HepG2 (cell line): ENCODE data around the gene U2SURP. TPM values are rescaled to one million over a fixed set of nuclear protein-coding genes. Genes with fewer than 3 reads are reported as not detected.
A peak's percentile ranks its signal among the peaks of the same experiment; 100 is the strongest.

ENCODE experiments used
- BCL6 ChIP-seq: IDR thresholded peaks from 2 replicates; pipeline ENCODE4 v1.6.1; 2016; ENCODE audit warnings: missing genetic modification reagents, missing compliant biosample characterization
- DZIP1 ChIP-seq: sonication (generic); formaldehyde crosslinking; IDR thresholded peaks from 2 replicates; pipeline ENCODE4 v1.5.0; 2020; ENCODE audit warnings: mild to moderate bottlenecking, missing genetic modification reagents
- FOXO1 ChIP-seq: sonication (generic); formaldehyde crosslinking; IDR thresholded peaks from 2 replicates; pipeline ENCODE4 v1.4.0; 2020; ENCODE audit warnings: missing genetic modification reagents
- NFE2 ChIP-seq: sonication (generic); formaldehyde crosslinking; IDR thresholded peaks from 2 replicates; pipeline ENCODE4 v1.4.0; 2020; ENCODE audit warnings: missing genetic modification reagents
- ZFP1 ChIP-seq: IDR thresholded peaks from 2 replicates; pipeline ENCODE4 v1.6.1; 2016
- ZFP91 ChIP-seq: sonication (generic); formaldehyde crosslinking; IDR thresholded peaks from 2 replicates; pipeline ENCODE4 v1.9.0; 2022; ENCODE audit warnings: missing genetic modification reagents, mild to moderate bottlenecking, borderline replicate concordance
- ZNF317 ChIP-seq: sonication (generic); formaldehyde crosslinking; IDR thresholded peaks from 2 replicates; pipeline ENCODE4 v1.5.0; 2020; ENCODE audit warnings: mild to moderate bottlenecking, missing genetic modification reagents
- ZNF546 ChIP-seq: sonication (generic); formaldehyde crosslinking; conservative IDR thresholded peaks from 2 replicates; pipeline ENCODE4 v1.8.1; 2023; ENCODE audit warnings: mild to moderate bottlenecking, missing genetic modification reagents
- ZNF550 ChIP-seq: sonication (generic); formaldehyde crosslinking; IDR thresholded peaks from 2 replicates; pipeline ENCODE4 v1.4.0; 2020; ENCODE audit warnings: mild to moderate bottlenecking, missing genetic modification reagents, borderline replicate concordance
- ZNF644 ChIP-seq: IDR thresholded peaks from 2 replicates; pipeline ENCODE4 v1.6.1; 2016; ENCODE audit warnings: low read depth
- ZNF709 ChIP-seq: sonication (generic); formaldehyde crosslinking; IDR thresholded peaks from 2 replicates; pipeline ENCODE4 v1.5.0; 2020; ENCODE audit warnings: mild to moderate bottlenecking, missing genetic modification reagents
- polyA plus RNA-seq, 8 experiments: library from polyadenylated mRNA; depleted of rRNA in 3 of 8; stranded (reverse) in 7 of 8; unstranded in 1 of 8; fragments of >200 nt; fragmentation: Illumina TruSeq in 4 of 8; extraction: Trizol in 4 of 8; gene quantifications; 2 replicates each; pipeline versions ENCODE4 v1.2.1 to v1.2.3, GENCODE V29; 2011 to 2016; ENCODE audit warnings: low read depth in 4 of 8, missing spikeins in 1 of 8, mixed read lengths in 1 of 8; ENCODE audit not compliant: insufficient read depth in 1 of 8
- total RNA-seq, 5 experiments: library from RNA; depleted of rRNA; stranded (reverse); fragments of >200 nt; fragmentation: Illumina TruSeq; extraction: Trizol; gene quantifications; 2 replicates each; pipeline ENCODE4 v1.2.3, GENCODE V29; 2016; ENCODE audit warnings: low read depth in 1 of 5
- TF ChIP-seq, protein P1 (sequence below): IDR thresholded peaks from 2 replicates; pipeline ENCODE4 v1.4.0; 2020; ENCODE audit warnings: mild to moderate bottlenecking, missing genetic modification reagents
- TF ChIP-seq, protein P2 (sequence below): sonication (generic); formaldehyde crosslinking; IDR thresholded peaks from 2 replicates; pipeline ENCODE4 v1.4.0; 2020; ENCODE audit warnings: missing genetic modification reagents
- TF ChIP-seq, protein P3 (sequence below): IDR thresholded peaks from 2 replicates; pipeline ENCODE4 v1.6.1; 2016; ENCODE audit warnings: mild to moderate bottlenecking, missing biosample characterization, missing genetic modification reagents
- TF ChIP-seq, protein P4 (sequence below): sonication (generic); formaldehyde crosslinking; IDR thresholded peaks from 2 replicates; pipeline ENCODE4 v1.5.1; 2020; ENCODE audit warnings: missing genetic modification reagents, mild to moderate bottlenecking, borderline replicate concordance
- TF ChIP-seq, protein P5 (sequence below): IDR thresholded peaks from 2 replicates; pipeline ENCODE4 v1.6.1; 2018; ENCODE audit warnings: missing genetic modification reagents, mild to moderate bottlenecking, missing compliant biosample characterization

The U2SURP gene
- total and polyA plus RNA-seq, 2 of the 13 experiments (the other 11 are each of a cell fraction or from before 2014, with no cell fraction given) = 55.9 to 173 TPM

DNA sequence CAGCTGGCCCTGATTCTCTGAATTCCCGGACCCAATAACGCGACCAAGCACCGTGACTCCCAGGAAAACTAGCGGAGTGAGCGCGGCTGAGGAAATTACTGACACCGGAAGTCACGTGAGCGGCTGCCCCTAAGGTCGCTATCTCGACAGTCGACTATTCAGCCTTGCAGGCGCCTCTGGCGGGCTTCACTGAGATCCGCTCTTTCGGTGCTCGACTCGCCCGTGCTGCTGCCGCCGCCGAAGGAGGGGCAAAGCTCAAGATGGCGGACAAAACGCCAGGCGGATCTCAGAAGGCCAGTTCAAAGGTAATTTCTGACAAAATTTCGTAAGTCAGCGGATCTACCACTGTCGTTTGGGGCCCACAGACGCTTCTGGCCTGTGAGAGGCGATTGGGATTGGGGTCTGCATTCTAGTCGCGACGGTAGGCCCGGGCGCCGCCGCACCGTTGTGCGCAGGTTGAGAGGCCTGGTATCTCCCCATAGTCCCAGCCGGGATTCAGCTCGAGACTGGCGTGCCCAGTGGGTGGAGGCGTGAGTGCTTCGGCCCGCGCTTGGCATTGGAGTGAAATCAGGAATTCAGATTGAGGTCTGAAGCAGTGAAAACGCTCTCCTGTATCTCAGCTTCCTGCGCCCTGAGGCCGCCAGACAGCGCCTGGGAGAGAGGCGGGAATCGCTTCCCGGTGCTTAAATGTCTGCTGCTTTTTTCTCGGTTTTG is at the start of gene U2SURP (continued):
- TF ChIP-seq ZNF546 (CRISPR knock-in tag) (peak; percentile 79), NFE2 (no peak), ZNF550 (CRISPR knock-in tag) (no peak), FOXO1 (CRISPR knock-in tag) (peak; percentile 53), ZFP1 (CRISPR knock-in tag) (peak; percentile 85; the same call in 1 of the 2 replicates), BCL6 (CRISPR knock-in tag) (peak; percentile 55), ZNF709 (no peak), ZFP91 (peak; percentile 94; the same call in 1 of the 2 replicates), ZNF644 (no peak), DZIP1 (peak; percentile 57; the same call in 1 of the 2 replicates), ZNF317 (peak; percentile 48; the same call in 1 of the 2 replicates)
- TF ChIP-seq, protein P1, sequence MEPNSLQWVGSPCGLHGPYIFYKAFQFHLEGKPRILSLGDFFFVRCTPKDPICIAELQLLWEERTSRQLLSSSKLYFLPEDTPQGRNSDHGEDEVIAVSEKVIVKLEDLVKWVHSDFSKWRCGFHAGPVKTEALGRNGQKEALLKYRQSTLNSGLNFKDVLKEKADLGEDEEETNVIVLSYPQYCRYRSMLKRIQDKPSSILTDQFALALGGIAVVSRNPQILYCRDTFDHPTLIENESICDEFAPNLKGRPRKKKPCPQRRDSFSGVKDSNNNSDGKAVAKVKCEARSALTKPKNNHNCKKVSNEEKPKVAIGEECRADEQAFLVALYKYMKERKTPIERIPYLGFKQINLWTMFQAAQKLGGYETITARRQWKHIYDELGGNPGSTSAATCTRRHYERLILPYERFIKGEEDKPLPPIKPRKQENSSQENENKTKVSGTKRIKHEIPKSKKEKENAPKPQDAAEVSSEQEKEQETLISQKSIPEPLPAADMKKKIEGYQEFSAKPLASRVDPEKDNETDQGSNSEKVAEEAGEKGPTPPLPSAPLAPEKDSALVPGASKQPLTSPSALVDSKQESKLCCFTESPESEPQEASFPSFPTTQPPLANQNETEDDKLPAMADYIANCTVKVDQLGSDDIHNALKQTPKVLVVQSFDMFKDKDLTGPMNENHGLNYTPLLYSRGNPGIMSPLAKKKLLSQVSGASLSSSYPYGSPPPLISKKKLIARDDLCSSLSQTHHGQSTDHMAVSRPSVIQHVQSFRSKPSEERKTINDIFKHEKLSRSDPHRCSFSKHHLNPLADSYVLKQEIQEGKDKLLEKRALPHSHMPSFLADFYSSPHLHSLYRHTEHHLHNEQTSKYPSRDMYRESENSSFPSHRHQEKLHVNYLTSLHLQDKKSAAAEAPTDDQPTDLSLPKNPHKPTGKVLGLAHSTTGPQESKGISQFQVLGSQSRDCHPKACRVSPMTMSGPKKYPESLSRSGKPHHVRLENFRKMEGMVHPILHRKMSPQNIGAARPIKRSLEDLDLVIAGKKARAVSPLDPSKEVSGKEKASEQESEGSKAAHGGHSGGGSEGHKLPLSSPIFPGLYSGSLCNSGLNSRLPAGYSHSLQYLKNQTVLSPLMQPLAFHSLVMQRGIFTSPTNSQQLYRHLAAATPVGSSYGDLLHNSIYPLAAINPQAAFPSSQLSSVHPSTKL (CRISPR knock-in tag) = peak; percentile 86
- TF ChIP-seq, protein P2, sequence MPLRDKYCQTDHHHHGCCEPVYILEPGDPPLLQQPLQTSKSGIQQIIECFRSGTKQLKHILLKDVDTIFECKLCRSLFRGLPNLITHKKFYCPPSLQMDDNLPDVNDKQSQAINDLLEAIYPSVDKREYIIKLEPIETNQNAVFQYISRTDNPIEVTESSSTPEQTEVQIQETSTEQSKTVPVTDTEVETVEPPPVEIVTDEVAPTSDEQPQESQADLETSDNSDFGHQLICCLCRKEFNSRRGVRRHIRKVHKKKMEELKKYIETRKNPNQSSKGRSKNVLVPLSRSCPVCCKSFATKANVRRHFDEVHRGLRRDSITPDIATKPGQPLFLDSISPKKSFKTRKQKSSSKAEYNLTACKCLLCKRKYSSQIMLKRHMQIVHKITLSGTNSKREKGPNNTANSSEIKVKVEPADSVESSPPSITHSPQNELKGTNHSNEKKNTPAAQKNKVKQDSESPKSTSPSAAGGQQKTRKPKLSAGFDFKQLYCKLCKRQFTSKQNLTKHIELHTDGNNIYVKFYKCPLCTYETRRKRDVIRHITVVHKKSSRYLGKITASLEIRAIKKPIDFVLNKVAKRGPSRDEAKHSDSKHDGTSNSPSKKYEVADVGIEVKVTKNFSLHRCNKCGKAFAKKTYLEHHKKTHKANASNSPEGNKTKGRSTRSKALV = no peak
- TF ChIP-seq, protein P3, sequence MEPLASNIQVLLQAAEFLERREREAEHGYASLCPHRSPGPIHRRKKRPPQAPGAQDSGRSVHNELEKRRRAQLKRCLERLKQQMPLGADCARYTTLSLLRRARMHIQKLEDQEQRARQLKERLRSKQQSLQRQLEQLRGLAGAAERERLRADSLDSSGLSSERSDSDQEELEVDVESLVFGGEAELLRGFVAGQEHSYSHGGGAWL (CRISPR knock-in tag) = peak; percentile 67; the same call in 1 of the 2 replicates
- TF ChIP-seq, protein P4, sequence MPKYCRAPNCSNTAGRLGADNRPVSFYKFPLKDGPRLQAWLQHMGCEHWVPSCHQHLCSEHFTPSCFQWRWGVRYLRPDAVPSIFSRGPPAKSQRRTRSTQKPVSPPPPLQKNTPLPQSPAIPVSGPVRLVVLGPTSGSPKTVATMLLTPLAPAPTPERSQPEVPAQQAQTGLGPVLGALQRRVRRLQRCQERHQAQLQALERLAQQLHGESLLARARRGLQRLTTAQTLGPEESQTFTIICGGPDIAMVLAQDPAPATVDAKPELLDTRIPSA (CRISPR knock-in tag) = peak; percentile 82; the same call in 1 of the 2 replicates
- TF ChIP-seq, protein P5, sequence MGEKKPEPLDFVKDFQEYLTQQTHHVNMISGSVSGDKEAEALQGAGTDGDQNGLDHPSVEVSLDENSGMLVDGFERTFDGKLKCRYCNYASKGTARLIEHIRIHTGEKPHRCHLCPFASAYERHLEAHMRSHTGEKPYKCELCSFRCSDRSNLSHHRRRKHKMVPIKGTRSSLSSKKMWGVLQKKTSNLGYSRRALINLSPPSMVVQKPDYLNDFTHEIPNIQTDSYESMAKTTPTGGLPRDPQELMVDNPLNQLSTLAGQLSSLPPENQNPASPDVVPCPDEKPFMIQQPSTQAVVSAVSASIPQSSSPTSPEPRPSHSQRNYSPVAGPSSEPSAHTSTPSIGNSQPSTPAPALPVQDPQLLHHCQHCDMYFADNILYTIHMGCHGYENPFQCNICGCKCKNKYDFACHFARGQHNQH (CRISPR knock-in tag) = peak; percentile 94
